Measurements from ENCODE around the gene FBH1.
"Not testable (repeated sequence)": the region's sequence is repeated elsewhere in the genome, so short reads cannot be mapped to it uniquely, and the experiment has no call there.

FBH1 gene

DNA sequence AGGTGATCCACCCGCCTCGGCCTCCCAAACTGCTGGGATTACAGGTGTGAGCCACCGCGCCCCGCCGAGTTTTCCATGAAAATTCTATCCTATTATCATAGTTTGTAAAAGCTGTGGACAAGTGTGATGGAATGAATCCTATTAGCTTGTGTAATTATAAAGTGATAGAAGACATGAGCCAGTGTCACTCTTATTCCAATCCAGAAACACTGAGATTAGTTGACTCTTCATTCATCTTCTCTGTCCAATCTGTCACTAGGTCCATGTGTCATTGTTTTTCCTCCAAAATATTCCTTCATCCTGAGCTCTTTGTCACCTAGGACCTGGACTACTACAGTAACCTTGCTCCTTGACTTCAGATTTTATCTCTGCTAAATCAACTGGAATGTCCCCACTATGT is 13.5 kb downstream of the FBH1 start:
- no peak for DNase-seq (ENCODE audit: low read depth in 2 of 2)

- DNase-seq (ENCODE audit: low read depth in 2 of 2), result no peak
Measured at GRCh38 chr10:5904227-5904626, 14.2 kb downstream of the FBH1 start.

GRCh38 chr10:5905854-5906507 is 15.9 kb downstream of the FBH1 start:
- DNase-seq (ENCODE audit: low read depth in 2 of 2), result no peak

DNA sequence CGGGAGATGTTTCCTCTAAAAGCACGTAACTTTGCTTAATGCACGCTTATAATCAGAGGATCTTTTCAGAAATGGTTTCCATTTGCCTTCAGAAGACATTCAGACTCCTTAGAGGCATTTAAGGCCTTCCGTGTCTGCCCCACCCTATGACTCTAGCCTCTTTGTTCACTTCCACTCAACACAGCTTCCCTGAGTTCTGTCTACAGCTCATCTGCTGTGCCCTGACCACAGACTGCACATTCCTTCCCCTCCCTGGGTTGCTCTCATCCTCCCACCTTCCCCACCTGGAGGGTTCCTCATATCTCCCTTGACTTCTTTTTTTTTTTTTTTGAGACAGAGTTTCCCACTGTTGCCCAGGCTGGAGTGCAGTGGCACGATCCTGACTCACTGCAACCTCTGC is 16.6 kb downstream of the FBH1 start:
- no peak for DNase-seq (ENCODE audit: low read depth in 2 of 2)

GRCh38 chr10:5908676-5909075 is 18.6 kb downstream of the FBH1 start:
- not testable (repeated sequence) for DNase-seq (ENCODE audit: low read depth in 2 of 2)

DNA sequence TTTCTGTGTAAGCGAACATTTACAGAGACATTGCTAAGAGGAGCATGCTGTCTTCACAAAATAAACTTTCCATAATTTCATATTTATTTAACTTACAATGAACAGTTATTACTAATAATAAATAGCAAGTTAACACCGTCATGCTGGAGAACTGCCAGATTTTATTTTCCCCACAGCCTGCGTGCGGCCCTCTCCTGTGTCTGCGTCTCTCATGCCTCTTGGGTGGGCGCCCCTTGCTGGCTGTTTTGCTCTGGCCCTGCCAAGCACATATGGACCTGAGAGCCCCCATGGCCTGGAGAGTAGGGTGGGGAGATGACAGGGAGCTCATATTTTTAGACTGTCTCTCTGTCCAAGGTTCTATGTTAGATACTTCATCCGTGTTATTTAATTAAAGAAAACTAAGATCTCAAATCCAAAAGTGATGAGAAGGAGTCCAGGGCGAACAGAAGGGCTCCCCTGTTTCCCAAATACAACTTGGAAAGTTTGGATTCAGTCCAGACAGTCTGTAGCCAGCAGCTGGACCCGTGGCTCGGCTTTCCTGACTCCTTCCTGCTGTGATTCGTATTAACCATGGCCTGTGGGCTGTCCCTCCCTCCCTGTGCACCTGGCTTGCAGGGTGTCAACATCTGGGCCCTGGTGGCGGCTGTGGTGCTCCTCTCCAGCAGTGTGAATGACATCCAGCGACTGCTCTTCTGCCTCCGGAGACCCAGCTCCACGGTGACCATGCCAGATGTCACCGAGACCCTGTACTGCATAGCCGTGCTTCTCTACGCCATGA is 20.5 kb downstream of the FBH1 start:
- DNase-seq (ENCODE audit: low read depth in 2 of 2), result no peak

- no peak for DNase-seq (ENCODE audit: low read depth in 2 of 2)
Measured at GRCh38 chr10:5911670-5912069, 21.6 kb downstream of the FBH1 start.

- DNase-seq (ENCODE audit: low read depth in 2 of 2), result no peak
Measured at GRCh38 chr10:5913736-5914135, 23.7 kb downstream of the FBH1 start.

DNA sequence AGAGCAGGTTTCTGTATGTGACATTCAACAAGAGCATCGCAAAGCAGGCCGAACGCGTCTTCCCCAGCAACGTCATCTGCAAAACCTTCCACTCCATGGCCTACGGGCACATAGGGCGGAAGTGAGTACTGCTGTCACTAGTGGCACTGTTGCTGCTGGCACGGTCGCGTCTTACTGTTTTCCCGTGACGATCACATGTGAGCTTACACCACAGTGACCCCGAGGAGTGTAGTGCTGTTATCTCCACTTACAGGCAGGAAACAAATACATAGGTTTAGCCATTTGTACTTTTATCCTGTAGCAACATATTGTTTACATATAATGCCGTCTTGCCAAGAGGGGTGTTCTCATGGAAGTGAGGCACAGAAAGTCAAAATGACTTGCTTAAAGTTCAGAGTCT is 25.4 kb downstream of the FBH1 start:
- DNase-seq (ENCODE audit: low read depth in 2 of 2), result no peak

DNA sequence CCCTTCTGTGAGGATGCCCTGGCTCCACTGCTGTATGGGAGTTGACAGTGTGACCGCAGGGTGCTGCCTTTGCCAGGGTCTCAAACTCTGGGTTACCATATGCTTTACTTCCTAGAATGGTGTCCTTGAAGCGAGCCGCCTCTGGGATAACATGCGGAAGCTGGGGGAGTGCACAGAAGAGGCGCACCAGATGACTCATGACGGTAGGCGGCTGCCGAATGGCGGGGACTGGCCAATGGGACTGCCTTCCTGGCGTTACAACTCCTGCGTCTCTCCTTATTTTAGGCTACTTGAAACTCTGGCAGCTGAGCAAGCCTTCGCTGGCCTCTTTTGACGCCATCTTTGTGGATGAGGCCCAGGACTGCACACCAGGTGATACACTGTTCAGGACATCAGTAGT is 27.3 kb downstream of the FBH1 start:
- no peak for DNase-seq (ENCODE audit: low read depth in 2 of 2)

- DNase-seq (ENCODE audit: low read depth in 2 of 2), result no peak
Measured at GRCh38 chr10:5918763-5919162, 28.7 kb downstream of the FBH1 start.

GRCh38 chr10:5919568-5919967 is 29.5 kb downstream of the FBH1 start:
- no peak for DNase-seq (ENCODE audit: low read depth in 2 of 2)

GRCh38 chr10:5921746-5922145 is 31.7 kb downstream of the FBH1 start:
- DNase-seq (ENCODE audit: low read depth in 2 of 2), result no peak

- no peak for DNase-seq (ENCODE audit: low read depth in 2 of 2)
Measured at GRCh38 chr10:5924889-5925288, 34.8 kb downstream of the FBH1 start.

- no peak for DNase-seq (ENCODE audit: low read depth in 2 of 2)
Measured at GRCh38 chr10:5927306-5927705, 37.3 kb downstream of the FBH1 start.

DNA sequence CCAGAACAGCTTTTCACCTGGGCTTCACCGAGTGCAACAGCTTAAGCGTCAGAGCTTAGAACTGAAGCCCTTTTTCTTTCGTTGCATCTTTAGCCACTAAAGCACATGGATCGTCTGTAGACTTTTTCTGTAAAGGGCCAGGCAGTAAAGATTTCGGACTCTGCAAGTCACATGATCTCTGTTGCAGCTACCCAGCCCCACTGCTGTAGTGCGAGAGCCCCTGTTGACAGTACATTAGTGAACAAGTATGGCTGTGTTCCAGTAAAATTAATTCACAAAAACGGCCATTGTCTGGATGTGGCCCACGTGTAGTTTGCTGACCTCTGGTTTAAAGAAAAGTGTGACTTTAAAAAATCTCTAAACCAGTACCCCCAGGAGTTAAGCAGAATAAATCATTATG is 39.4 kb downstream of the FBH1 start:
- no peak for DNase-seq (ENCODE audit: low read depth in 2 of 2)

GRCh38 chr10:5930272-5930671 is 40.2 kb downstream of the FBH1 start:
- DNase-seq (ENCODE audit: low read depth in 2 of 2), result no peak

GRCh38 chr10:5932345-5932744 is 42.3 kb downstream of the FBH1 start:
- no peak for DNase-seq (ENCODE audit: low read depth in 2 of 2)

DNA sequence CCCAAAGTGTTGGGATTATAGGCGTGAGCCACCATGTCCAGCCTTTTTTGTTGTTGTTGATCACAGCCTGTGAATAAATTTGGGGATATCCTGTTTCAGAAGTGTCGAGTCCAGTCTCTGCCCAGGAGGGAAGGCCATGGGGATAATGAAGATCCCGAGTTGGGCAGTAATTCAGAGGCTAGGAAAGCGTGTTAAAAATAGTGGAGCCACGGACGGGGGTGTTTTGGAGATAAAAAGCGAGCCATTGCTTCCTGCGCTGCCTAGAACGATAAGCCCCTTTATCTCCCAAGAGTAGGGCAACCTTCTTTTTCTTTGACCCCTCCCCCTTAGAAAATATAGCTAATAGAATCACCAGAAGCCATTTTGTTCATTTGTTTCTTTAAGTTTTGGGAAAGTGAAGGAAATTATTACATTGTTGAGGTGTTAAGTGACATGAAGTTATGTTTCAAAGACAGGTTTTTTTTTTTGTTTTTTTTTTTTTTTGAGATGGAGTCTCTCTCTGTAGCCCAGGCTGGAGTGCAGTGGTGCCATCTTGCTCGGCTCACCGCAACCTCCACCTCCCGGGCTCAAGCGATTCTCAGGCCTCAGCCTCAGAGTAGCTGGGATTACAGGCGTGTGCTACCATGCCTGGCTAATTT is 44.0 kb downstream of the FBH1 start:
- DNase-seq (ENCODE audit: low read depth in 2 of 2), result no peak

GRCh38 chr10:5935628-5936027 is 45.6 kb downstream of the FBH1 start:
- DNase-seq (ENCODE audit: low read depth in 2 of 2), result no peak

DNA sequence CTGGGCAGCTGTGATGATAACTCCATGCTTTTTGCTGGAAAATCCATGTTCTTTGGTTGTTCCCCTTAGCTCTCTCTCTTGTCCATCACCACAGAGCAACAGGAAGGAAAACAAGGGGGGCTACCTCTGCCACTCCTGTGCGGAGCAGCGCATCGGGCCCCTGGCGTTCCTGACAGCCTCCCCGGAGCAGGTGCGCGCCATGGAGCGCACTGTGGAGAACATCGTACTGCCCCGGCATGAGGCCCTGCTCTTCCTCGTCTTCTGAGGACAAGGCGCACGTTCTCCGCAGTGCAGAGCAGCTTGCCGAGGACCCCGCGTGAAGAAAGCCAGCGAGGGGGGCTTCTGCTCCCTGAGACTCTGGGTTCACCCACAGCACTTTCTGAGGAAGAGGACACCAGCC is 47.0 kb downstream of the FBH1 start:
- no peak for DNase-seq (ENCODE audit: low read depth in 2 of 2)

- DNase-seq (ENCODE audit: low read depth in 2 of 2), result no peak
Measured at GRCh38 chr10:5938291-5938690, 48.2 kb downstream of the FBH1 start.

GRCh38 chr10:5940807-5941218 is 50.8 kb downstream of the FBH1 start:
- no peak for DNase-seq (ENCODE audit: low read depth in 2 of 2)

Data from activated CD4-positive, alpha-beta T cell treated with anti-CD3 and anti-CD28 coated beads for 24 hours (primary cell).